Embryonic facial prominence (tissue), 1 donor: ENCODE results near the gene MINDY4.
A peak's percentile ranks its signal among the peaks of the same experiment; 100 is the strongest.

ENCODE experiments used
- DNase-seq: peaks from one replicate; pipeline ENCODE4 v3.0.0-alpha.2; 2016; ENCODE audit errors: extremely low spot score

MINDY4 gene

DNA sequence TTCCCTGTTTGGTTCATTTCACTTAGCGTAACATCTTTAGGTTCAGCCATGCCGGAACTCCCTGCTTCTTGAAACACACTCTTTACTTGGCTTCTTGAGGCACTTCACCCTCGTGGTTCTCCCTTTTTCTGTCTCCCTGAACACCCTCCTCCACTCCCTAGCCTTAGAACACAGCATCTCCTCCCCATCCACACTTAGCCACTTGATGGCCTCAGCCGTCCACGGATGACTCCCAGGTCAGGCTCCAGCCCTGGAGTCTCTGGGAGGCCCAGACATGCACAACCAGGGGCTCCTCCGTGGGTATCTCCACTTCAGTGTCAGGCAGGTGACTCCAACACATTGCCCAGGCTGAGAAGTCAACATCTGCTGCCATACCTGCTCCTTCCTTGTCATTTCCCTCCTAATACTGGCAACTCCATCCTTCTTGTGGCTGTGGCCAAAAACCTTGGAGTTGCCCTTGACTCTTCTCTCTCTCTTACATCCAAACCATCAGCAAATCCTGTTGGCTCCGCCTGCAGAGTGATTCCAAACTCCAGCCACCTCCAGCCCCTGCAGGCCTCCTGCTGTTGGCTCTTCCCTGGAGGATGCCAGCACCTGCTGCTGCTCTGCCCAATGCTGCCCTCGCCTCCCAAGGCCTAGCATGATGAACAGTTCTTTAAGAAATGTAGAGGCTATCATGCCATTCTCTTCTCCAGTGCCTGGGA, 27.7 kb upstream of the MINDY4 start:
- no peak for DNase-seq

- DNase-seq = no peak
Measured at GRCh38 chr7:30744075-30744417, 27.2 kb upstream of the MINDY4 start.

DNA sequence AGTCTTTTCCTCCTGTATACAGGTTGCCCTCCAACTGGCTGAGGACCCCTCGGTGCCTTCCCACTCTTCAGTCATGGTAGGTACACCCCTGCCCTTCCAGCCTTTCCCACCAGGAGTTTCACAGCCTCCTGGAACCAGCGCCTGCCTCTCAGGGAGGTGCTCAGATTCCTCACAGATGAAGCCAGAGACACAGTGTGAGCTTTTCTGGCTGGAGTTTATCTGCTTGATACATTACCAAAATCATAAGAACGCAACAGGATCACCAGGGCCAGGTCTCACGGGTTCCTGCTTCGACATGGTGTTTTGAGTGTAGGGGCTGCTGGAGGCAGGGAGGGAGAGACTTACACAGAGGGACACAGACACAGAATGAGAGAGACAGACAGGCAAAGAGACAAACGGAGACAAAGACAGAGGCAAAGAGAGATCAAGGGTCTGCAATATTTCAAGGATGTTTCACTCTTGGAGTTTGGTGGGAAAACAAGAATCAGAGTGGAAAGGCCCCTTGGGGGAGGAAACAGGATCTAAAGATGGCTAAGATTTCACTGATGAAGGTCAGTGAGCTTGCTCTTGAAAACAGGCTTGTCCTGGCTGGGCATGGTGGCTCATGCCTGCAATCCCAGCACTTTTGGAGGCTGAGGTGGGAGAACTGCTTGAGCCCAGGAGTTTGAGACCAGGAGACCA, 25.8 kb upstream of the MINDY4 start:
- no peak for DNase-seq

DNA sequence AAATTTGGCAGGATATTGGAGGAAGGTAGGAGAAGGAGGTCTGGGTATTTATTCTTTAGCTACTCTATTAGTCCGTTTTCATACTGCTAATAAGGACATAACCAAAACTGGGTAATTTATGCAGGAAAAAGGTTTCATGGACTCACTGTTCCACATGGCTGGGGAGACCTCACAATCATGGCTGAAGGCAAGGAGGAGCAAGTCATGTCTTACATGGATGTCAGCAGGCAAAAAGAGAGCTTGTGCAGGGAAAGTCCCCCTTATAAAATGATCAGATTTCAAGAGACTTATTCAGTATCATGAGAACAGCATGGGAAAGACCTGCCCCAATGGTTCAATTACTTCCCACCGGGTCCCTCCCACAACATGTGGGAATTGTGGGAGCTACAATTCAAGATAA, 21.2 kb upstream of the MINDY4 start:
- no peak for DNase-seq

GRCh38 chr7:30750683-30751650, 20.2 kb upstream of the MINDY4 start:
- no peak for DNase-seq

GRCh38 chr7:30751696-30752273, 19.4 kb upstream of the MINDY4 start, which contains the start of gene INMT:
Gene INMT, plus strand, starts transcription at chr7:30752135. Its CDS starts 16 bp downstream, at chr7:30752151.
- DNase-seq = no peak

- DNase-seq = no peak
Measured at GRCh38 chr7:30752484-30752883, 18.7 kb upstream of the MINDY4 start.

- no peak for DNase-seq
Measured at GRCh38 chr7:30752979-30753378, 18.2 kb upstream of the MINDY4 start.

DNA sequence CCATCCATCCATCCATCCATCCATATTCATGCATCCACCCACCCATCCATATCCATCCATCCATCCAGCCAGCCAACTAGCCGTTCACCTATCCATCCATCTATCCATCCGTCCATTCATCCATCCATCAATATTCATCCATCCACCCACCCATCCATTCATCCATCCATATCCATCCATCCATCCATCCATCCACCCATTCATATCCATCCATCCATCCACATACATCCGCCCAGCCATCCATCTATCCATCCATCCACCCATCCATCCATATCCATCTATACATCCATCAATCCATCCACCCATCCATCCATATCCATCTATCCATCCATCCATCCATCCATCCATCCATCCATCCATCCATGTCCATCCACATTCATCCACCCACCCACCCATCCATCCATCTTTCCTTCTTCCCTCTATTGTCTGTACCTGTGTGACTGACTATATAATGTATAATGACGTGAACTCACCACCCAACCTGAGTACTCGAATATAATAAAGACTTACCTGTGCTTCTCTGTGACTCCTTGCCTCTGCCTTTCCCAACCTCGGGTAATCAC, 16.8 kb upstream of the MINDY4 start:
- DNase-seq = no peak

GRCh38 chr7:30755384-30756154, 15.6 kb upstream of the MINDY4 start:
- DNase-seq = no peak

GRCh38 chr7:30757342-30757692, 13.9 kb upstream of the MINDY4 start:
- no peak for DNase-seq

DNA sequence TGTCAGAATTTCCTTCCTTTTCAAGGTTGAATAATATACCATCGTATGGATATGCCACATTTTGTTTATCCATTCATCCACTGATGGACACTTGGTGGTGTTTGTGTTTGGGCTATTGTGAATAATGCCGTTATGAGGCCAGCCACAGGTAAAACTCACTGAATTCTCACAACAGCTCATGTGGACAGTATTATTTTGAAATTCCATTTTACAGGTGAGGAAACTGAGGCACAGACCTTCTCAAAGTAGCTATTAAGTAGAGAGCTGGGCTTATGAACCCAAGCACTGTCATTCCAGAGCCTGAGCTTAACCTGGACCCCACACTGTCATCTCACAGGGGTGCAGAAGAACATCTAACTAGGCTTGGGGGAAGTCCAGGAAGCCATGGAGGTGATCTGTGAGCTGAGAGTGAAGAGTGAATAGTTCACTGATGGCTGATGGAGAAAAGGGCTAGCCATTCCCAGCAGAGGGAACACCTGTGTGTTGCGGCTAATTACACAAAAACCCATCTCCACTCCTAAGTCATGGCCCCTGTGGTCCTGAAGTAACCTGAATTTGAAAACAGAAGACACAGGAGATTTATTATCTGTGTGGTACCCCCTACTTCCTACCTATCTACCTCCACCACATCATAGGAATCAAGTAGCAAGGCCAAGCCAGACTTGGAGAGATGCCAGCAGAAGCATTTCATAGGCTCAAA, 10.6 kb upstream of the MINDY4 start:
- no peak for DNase-seq

DNA sequence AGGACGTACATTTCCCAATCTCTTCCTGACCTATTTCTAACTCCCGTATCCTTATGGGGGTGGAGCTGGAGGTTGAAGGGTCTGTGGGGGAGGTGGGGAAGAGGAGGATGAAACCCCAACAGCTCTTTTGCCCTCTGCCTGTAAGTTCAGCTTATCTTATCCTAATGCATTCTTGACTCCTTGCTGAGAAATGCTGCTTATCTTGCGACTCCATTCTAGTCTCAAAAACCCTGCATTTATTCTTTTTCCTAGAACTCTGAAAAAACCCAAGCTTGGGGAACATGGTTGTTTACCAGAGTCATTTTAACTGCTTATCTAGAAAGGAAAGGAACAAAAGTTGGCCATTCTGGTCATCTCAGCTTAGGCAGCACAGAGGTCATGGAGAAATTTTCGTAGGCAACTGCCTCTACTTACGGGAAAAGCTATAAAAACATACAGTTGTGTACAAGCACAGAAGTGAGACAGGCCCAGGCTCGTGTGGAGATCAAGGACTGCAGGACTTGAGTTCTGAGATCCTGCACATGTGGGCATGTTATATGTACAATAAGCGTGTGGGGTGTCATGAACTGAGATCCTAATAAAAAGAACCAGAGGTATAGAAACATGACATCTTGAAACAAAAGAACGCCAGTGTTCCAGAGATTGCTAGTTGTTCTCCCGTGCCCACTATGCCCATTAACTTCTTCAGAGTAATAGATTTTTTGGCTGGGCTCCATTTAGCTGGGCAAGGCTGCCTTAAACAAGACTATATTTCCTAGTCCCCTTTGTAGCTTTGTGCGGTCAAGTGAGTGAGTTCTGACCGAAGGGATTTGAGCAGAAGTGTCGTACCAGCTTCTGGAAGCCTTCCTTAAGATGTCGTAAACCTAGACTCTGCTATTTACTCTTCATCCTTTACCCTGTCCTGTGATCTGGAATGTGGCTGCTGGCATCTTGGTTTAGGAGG, 9.7 kb upstream of the MINDY4 start:
- DNase-seq = no peak

DNA sequence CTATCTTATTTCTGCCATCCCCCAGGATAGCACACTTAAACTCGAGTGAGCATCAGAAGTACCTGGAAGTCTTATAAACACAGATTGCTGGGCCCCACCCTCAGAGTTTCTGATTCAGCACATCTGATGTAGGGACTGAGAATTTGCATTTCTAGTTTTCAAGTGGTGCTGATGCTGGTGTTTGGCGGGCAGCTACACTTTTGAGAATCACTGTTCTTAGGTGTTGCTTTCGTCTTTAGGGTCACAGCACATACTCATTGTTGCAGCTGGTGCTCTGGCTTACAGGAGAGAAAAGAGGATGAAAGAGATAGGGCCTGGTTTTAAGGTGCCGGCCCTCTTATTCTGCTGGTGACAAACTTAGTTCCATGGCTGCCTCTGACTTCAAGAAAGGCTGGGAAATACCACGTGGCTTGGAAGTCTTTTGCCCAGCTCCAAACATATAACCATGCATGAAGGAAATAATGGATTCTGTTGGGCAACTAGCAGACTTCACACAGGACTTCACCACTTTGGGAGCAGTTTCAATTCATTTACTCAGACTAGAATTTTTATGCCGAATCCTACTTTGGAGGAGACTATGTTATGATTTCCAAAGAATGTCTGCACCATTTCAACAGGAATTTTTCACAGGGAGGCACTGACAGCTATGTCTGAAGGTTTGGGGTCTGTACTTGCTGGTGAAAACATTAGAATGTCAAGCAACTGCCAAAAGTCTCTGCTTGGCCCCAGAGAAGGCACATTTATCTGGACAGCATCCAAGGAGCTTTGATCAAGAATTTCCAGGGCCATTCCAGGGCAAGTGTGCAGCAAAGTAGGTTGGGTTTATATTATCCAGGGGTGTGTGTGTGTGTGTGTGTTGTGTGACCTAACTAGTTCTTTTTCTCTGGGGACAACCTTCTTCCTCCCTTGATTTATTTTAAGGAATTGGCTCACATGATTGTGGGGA, 6.9 kb upstream of the MINDY4 start:
- DNase-seq = peak; percentile 46

DNA sequence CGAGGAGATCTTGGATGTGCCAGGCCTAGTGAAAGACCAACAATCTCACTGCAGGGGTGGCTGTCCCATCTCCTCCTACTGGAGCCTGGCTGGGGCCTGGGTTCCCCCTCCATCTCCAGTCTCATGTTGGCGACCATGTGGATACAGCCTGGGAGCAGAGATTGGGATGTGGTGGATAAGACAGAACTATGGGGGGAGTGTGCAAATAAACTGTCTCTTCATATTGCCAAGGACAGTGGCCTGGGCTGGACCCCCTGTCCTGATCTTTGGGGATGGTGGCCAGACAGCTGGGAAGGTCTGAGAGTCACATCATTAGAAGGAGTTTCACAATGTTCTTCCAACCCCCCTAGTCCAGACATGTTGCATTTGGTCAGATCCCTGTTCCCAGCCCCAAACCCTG, 5.8 kb upstream of the MINDY4 start:
- DNase-seq = no peak

- no peak for DNase-seq
Measured at GRCh38 chr7:30770845-30771173, 408 bp upstream of the MINDY4 start.

GRCh38 chr7:30771880-30772425, 736 bp downstream of the MINDY4 start:
- DNase-seq = no peak

DNA sequence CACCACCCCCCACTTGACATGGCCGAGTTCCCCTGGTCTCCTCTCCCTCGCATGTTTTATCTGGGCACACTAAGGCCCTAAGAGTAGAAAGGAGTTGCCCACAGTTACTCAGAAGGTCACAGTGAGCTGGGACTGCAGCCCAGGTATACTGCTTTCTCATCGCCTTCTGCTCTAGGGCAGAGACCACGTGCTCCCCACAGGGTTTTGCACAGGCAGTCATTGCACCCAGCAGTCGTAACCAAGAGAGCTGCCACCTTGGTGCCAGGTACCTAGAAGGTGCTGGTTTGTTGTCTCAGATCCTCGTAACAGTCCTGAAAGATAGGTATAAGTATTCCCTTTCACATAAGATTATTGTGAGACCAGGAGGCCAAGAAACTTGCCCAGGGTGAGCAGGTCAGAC, 1.8 kb downstream of the MINDY4 start:
- no peak for DNase-seq
